ENCODE results near the gene ENTHD1. TPM values are rescaled to one million over a fixed set of nuclear protein-coding genes. Genes with fewer than 3 reads are reported as not detected.

Gene ENTHD1
- total RNA-seq, 2 experiments from 2014 or later, result 0.47 TPM; not detected in 1

DNA sequence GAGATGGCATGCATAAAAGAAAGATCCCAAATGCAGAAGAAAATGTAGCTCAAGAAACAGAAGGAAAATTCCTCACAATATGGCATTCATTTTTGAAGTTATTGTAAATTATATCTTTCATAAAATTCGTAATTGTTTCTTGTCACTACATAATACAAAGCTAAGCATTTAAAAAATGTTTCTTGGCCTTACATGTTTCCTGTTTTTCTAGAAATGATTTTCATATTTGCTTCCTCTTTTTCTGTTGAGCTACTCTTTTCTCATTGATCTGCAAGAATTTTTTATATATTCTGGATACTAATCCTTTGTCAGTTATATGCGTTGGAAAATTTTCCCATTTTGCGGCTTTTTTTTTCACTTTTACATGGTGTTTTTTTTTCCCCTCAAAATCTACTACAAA, 48.0 kb downstream of the ENTHD1 start:
- Mint-ChIP-seq H3K4me3 (no peak overlapping the region), H3K4me1 (ENCODE audit: low read depth) (no peaks in the 10 kb centered on the region), H3K9me3 (no peaks in the 10 kb centered on the region), H3K36me3 (ENCODE audit: low read depth) (no peaks in the 10 kb centered on the region), H3K27ac (no peak overlapping the region), H3K27me3 (no peaks in the 10 kb centered on the region)
- POLR2A ChIA-PET, result interaction anchor here (0.7 kb wide), 1 partner anchor 184 kb away, joined by 4 read pairs; no protein-coding TSS in a partner anchor
- ATAC-seq (ENCODE audit: poor library complexity), result no peak
- H3K27ac ChIP-seq (ENCODE audit: low read depth in 1 of 2, low read length in 2 of 2), result no peak overlapping the region
- no peaks in the 10 kb centered on the region for H3K36me3 ChIP-seq (ENCODE audit: insufficient read depth, low read length)
- CTCF ChIA-PET, result interaction anchor here (1.9 kb wide), 1 partner anchor 15 kb away, joined by 4 read pairs; no protein-coding TSS in a partner anchor
- intact Hi-C loops (cut with DNase I, micrococcal nuclease), result no loop called here
- no peak for DNase-seq
- H3K4me3 ChIP-seq (ENCODE audit: low read length), result no peak overlapping the region
- TF ChIP-seq, protein P1, sequence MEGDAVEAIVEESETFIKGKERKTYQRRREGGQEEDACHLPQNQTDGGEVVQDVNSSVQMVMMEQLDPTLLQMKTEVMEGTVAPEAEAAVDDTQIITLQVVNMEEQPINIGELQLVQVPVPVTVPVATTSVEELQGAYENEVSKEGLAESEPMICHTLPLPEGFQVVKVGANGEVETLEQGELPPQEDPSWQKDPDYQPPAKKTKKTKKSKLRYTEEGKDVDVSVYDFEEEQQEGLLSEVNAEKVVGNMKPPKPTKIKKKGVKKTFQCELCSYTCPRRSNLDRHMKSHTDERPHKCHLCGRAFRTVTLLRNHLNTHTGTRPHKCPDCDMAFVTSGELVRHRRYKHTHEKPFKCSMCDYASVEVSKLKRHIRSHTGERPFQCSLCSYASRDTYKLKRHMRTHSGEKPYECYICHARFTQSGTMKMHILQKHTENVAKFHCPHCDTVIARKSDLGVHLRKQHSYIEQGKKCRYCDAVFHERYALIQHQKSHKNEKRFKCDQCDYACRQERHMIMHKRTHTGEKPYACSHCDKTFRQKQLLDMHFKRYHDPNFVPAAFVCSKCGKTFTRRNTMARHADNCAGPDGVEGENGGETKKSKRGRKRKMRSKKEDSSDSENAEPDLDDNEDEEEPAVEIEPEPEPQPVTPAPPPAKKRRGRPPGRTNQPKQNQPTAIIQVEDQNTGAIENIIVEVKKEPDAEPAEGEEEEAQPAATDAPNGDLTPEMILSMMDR (IDR thresholded peaks at IDR 0.05), result no peak
- no peaks in the 10 kb centered on the region for H3K9me3 ChIP-seq (ENCODE audit: control insufficient read depth in 1 of 2, insufficient read depth in 1 of 2, low read length in 2 of 2)
- no peaks in the 10 kb centered on the region for H3K27me3 ChIP-seq (ENCODE audit: control insufficient read depth in 1 of 2, insufficient read depth in 2 of 2, low read length in 2 of 2)
- no peaks in the 10 kb centered on the region for H3K4me1 ChIP-seq (ENCODE audit: insufficient read depth, low read length)

DNA sequence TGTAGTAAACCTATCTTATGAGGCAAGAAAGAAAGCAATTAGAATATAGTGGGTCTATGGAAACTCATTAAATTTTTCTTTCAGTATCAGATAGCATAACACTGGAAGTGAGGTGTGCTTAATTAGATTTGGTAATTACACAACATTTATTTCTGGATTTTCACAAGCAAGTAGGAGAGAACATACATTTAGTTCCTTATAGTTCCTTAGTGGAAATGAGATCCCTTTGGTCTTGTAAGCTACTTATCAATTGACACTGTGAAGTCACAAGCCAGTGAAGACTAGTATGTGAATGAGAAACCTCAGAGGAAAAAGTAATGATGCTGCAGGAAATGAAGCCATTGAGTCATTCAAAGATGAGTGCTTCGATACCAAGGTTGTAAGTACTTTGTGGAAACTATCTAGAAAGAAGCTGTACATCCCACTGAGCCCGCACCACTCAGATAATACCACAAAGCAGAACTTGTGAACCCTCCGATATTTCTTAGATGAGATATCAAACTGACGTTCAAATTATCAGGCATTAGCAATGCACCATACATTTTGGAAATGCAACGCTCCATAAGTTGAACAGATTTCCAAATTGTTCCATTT, 53.5 kb downstream of the ENTHD1 start:
- Histone ChIP-seq H3K27me3 (ENCODE audit: control insufficient read depth in 1 of 2, insufficient read depth in 2 of 2, low read length in 2 of 2) (no peaks in the 10 kb centered on the region), H3K9me3 (ENCODE audit: control insufficient read depth in 1 of 2, insufficient read depth in 1 of 2, low read length in 2 of 2) (no peaks in the 10 kb centered on the region), H3K27ac (ENCODE audit: low read depth in 1 of 2, low read length in 2 of 2) (no peak overlapping the region), H3K4me1 (ENCODE audit: insufficient read depth, low read length) (no peaks in the 10 kb centered on the region), H3K4me3 (ENCODE audit: low read length) (no peak overlapping the region), H3K36me3 (ENCODE audit: insufficient read depth, low read length) (no peaks in the 10 kb centered on the region)
- Mint-ChIP-seq H3K4me1 (ENCODE audit: low read depth) (peaks cover 15% of the 10 kb centered on the region), H3K27me3 (no peaks in the 10 kb centered on the region), H3K27ac (no peak overlapping the region), H3K4me3 (no peak overlapping the region), H3K9me3 (no peaks in the 10 kb centered on the region), H3K36me3 (ENCODE audit: low read depth) (no peaks in the 10 kb centered on the region)
- peak in 4 of 14 experiments; percentile 26 to 39 (median 32) for DNase-seq
- POLR2A ChIA-PET, result interaction anchor here (0.7 kb wide), 2 partner anchors 64 to 226 kb away, joined by 3 to 5 read pairs; no protein-coding TSS in a partner anchor
- CTCF ChIA-PET, result no interaction called here
- peak; percentile 54 for ATAC-seq (ENCODE audit: poor library complexity)
- TF ChIP-seq, protein P1 (IDR thresholded peaks at IDR 0.05), result no peak
- intact Hi-C loops (cut with DNase I, micrococcal nuclease), result no loop called here

DNA sequence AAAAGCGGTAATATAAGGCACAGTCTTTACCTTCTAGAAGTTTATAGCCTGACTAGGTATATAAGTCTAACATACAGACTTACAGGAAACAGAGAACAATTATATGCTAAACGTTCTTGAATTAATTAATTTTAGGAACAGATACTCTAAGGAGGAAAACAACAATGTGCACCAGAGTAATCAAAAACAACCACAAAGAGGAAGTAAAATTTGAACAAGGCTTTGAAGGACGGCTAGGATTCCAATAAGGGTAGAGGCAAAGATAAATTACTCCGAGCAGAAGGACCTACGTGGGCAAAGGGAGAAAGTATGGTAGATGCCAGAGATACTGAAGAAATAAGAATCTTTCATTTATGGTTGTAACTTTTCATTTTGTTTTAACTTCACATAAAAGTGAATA, 54.4 kb downstream of the ENTHD1 start:
- intact Hi-C loops (cut with DNase I, micrococcal nuclease), result no loop called here
- Histone ChIP-seq H3K36me3 (ENCODE audit: insufficient read depth, low read length) (no peaks in the 10 kb centered on the region), H3K4me1 (ENCODE audit: insufficient read depth, low read length) (no peaks in the 10 kb centered on the region), H3K4me3 (ENCODE audit: low read length) (no peak overlapping the region), H3K27ac (ENCODE audit: low read depth in 1 of 2, low read length in 2 of 2) (no peak overlapping the region), H3K9me3 (ENCODE audit: control insufficient read depth in 1 of 2, insufficient read depth in 1 of 2, low read length in 2 of 2) (no peaks in the 10 kb centered on the region), H3K27me3 (ENCODE audit: control insufficient read depth in 1 of 2, insufficient read depth in 2 of 2, low read length in 2 of 2) (no peaks in the 10 kb centered on the region)
- H3K27me3 Mint-ChIP-seq, result no peaks in the 10 kb centered on the region
- H3K4me1 Mint-ChIP-seq (ENCODE audit: low read depth), result peaks cover 15% of the 10 kb centered on the region
- TF ChIP-seq, protein P1 (IDR thresholded peaks at IDR 0.05), result no peak
- POLR2A ChIA-PET, result no interaction called here
- H3K9me3 Mint-ChIP-seq, result no peaks in the 10 kb centered on the region
- CTCF ChIA-PET, result no interaction called here
- DNase-seq (no peak), ATAC-seq (ENCODE audit: poor library complexity) (no peak)
- H3K36me3 Mint-ChIP-seq (ENCODE audit: low read depth), result no peaks in the 10 kb centered on the region
- no peak overlapping the region for H3K4me3 Mint-ChIP-seq
- no peak overlapping the region for H3K27ac Mint-ChIP-seq

Data from CD4-positive, alpha-beta T cell (primary cell).